ENCODE data around the gene GSE1.
A peak's percentile ranks its signal among the peaks of the same experiment; 100 is the strongest.

GSE1 gene

DNA sequence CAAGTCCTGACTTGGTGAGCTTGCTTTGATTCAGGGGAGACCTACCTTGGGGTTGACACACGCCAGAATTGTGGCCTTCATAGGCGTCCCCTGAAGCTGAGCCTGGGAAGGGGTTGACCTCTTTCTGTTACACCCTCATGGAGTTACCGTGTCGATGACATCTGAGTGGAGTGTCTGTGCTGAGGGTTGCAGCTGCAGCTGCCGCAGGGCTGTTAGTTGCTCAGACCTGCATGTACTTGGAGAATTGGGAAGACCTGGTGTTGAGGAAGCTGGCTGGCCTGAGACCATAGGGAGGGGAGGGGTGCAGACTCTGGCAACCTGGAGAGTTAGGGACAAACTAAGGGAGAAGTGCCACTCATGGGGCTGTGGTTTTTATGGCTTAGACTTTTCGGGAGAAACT is 9.6 kb downstream of the GSE1 start:
- DNase-seq = no peak

GRCh38 chr16:85623250-85623649 is 10.1 kb downstream of the GSE1 start:
- DNase-seq = no peak

DNA sequence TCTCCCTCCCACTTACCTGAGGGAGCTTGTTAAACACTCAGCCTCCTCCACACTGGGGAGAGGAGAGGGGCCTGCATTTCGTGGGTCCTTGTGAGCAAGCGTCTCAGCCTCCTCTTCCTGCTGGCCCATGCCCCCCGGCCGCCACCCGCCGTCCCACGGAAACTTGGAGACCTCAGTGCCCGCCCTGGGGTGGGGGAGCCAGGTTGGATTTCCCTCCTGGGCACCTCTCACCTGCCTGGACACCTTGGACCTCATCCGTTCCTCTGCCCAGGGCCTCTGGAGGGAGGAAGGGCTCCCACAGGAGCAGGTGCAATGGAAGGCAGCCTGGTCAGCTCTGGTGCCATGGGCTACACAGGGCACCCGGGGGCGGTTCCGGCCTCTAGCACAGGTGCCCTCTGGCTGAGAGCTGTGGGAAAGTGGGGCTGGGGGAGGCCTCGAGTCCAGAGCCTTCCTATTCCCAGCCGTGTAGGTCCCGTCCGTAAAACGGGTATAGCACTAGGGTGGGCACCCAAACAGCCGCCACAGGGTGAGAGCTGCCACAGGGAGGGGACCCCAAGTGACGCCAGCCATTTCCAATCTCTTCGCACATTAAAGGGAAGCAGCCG is 11.0 kb downstream of the GSE1 start:
- DNase-seq = no peak

DNA sequence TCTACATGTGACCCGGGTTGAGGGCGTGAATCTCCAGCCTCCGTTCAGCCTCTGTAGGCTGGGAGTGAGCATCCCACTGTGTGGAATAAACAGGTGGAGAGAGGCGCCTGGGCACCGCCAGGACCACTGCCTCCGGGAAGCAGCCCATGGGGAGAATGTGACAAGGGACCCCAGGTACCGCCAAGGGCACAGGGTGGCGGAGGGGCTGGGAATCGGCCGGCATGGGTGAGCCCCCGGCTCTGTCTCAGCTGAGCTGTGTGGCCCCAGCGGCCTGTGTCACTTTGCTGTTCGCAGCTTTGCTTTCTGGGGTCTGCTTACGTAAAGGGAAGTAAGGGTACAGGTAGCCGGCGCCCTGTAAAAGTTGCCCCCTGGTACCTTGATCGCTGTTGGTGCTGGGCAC is 11.5 kb downstream of the GSE1 start:
- DNase-seq = no peak

- peak; percentile 46 for DNase-seq
Observed at GRCh38 chr16:85625053-85625452, 11.9 kb downstream of the GSE1 start.

DNA sequence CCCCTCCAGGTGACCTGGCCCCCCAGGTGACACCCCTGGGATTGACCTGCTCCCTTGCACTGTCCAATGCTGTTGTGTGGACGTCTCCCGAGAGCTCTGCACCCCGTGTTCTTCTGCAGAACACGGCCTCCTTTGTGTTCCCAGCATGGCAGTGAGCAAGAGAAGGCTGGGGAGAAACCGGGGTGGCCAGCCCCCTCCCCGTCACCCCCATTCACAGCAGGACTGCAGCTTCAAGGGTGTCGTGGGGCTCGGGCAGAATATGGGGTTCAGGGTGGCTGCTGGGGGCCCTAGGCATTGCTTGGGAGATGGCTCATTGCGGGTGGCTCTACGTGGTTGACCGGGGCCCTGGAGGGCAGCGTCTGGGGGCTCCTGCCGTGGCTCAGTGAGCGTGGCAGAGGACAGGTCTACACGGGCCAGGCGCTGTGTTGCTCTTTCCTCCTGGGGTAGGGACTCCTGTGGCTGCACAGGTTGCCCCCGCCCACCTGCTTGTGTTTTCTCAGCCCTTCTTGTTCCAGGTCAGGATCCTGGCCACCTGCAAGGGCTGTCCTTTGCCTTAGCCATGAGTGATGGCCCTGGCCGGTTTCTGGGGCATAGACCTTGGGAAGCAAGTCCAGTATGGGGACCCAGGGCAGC is 12.5 kb downstream of the GSE1 start:
- no peak for DNase-seq

DNA sequence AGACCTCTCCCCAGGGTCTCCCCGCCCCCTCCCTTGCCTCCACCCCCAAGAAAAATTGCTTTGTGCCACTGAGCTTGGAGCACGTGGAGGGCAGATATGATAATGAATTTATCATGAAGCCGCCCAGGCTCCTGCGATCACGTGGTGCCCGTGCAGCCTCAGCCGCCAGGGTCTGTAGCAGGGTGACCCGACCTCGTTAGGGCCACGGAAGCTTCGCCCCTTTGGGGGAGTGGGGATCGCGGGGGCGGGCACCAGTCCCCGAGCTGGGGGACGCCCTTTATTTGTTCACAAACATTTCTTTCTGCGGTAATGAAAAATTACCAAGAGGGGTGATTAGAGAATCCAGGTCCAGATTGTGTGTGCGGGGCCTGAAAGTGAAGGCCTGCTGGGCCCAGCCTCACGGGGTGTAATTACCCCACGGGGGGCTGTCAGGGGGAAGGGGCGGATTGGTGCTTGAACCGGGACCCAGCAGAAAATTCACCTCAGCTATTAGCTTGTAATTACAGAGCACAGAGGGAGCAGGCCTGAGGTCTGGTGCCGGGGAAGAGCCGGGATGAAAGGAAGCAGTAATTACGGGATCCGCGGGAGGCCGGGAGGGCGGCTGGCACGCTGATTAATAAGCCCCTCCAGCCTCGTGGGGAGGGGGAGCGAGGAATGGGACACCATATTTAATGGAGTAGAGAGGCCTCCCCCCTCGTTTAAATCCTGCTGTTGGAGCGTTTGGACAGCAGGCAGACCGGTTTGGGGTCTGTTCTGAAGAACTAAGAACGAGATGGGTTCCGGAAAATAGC is 13.3 kb downstream of the GSE1 start:
- DNase-seq = peak; percentile 31

- no peak for DNase-seq
Observed at GRCh38 chr16:85627089-85627488, 14.0 kb downstream of the GSE1 start.

GRCh38 chr16:85627526-85628264 is 14.6 kb downstream of the GSE1 start:
- DNase-seq = no peak

GRCh38 chr16:85628265-85628556 is 15.1 kb downstream of the GSE1 start:
- no peak for DNase-seq

DNA sequence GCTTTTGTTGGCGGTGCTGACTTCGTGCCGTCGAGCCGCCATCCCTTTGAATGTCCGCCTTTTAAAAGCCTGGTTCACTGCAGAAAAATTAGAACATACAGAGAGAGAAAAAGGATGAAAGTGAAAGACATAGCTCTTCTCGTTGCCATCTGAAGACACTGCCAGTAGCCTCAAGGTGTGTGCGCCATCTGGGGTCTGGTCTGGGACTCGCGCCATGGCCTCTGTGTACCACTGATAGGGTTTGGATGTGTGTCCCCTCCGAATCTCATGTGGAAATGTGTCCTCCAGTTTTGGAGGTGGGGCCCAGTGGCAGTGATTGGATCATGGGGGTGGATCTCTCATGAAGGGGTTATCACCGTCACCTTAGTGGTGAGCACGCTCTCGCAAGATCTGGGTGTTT is 15.5 kb downstream of the GSE1 start:
- no peak for DNase-seq

- no peak for DNase-seq
Observed at GRCh38 chr16:85629326-85629725, 16.2 kb downstream of the GSE1 start.

DNA sequence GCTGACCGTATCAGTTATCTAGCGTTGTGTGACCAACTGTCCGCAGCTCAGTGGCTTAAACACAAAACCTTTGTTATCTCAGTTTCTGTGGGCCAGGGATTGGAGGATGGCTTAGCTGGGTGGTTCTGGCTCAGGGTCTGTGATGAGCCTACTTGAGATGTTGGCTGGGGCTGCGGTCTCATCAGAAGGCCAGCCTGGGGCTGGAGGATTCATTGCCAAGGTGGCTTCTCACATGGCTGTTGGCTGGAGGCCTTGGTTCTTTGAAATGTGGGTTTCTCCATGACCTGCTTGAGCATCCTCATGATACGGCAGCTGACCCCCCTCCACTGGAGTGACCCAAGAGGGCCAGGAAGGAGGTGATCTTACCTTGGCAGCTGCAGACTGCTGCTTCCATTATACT is 16.7 kb downstream of the GSE1 start:
- no peak for DNase-seq

DNA sequence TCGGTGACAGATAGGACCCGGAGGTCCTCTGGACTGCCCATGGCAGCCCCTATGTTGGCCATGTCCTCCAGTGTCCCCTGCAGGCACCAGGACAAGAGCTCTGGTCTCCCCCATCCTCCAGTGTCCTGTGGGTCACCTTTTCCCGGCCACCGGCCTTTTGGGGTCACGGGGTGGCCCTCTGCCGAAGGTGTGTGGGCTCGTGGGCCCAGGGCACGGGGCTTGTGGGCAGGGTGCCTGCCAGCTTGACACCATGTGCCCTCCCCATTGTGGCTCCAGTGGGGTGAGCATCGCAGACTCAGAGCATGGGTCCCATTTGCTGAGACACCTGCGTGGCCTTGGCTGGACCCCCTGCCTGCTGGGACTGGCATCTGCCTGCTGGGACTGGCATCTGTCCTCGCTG is 18.1 kb downstream of the GSE1 start:
- no peak for DNase-seq

- DNase-seq = no peak
Observed at GRCh38 chr16:85631802-85632393, 18.8 kb downstream of the GSE1 start.

DNA sequence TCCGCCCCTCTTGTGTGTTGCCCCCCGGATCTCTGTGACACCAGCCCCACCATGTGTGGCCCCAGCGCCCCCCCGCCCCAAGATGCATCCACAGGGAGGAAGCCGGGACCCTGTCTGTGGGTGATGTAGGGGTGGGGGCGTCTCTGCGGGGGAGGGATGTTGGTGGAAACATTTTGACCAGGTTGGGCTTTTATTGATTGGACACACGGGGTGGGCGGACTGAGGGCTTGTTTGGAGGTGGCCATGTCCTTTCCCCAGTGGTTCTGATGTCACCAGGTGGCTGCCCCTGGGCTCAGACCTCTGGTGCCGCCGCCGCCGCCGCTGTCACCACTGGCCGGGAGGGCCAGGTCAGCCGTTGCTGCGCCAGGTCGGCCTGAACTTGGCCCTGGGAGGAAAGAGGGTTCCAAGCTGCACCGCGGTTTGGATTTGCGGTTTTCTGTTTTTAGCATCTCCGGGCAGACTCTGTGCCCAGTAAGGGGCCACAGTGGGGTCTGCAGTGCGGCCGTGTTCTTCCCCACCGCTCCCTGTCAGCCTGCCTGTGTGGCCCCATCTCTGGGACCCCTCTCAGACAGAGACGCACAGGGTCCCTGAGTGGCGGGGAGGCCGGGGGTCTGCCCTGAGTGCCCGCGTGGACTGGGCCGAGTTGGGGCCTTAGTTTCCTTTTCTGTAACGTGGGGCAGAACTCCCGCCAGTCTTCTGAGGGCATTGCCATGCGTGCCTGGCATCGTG is 19.8 kb downstream of the GSE1 start:
- no peak for DNase-seq

DNA sequence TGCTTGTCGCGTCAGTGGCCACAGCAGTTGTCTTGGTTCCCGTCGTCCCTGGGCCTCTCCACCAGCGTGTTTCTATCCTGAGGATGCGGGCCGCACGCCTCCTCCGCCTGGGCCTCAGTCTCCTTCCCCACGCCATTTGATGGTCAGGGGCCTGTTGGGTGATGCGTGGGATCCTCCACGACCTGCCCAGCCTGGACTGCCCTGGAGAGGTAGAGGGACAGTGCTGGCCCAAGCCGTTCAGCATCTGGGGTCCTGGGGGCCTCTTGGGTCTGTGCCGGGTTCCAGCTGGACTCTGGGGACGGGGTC is 20.3 kb downstream of the GSE1 start:
- no peak for DNase-seq

- no peak for DNase-seq
Observed at GRCh38 chr16:85633888-85634287, 20.8 kb downstream of the GSE1 start.

DNA sequence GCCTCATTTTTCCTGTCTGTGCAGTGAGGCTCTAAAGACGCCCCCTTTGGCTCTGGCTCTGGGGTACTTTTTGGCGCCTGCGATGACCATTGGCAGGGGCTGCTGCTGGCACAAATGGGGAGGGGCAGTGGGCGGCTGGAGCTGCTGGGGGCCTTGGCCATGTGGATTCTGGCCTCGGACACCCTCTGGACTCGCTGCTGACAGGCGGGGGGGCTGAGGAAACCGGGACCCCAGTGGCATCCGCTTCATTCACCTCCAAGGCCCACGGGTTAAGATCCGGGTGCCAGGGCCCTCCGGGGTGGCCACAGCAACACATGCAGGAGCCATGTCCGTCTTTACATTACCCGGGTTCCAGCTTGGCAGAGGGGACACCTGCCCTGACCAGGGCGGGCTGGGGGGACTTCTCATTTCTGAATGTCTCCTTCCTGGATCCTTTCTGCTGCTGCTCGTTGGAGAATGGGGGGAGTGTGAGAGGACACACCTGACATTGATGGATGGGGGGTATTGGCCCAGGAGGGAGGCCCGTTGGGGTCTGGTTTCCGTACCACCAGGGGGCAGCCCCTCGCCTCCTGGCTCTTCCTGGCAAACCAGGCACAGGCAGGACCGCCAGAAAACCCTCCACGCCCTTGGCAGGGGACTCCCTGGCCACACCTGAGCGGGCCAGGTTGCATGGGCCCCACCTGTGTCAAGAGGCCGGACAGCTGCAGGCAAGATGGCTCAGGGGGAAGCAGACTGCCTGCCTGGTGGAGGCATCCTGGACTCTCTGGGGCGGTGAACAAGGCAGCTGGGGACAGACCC is 21.8 kb downstream of the GSE1 start:
- DNase-seq = no peak

DNA sequence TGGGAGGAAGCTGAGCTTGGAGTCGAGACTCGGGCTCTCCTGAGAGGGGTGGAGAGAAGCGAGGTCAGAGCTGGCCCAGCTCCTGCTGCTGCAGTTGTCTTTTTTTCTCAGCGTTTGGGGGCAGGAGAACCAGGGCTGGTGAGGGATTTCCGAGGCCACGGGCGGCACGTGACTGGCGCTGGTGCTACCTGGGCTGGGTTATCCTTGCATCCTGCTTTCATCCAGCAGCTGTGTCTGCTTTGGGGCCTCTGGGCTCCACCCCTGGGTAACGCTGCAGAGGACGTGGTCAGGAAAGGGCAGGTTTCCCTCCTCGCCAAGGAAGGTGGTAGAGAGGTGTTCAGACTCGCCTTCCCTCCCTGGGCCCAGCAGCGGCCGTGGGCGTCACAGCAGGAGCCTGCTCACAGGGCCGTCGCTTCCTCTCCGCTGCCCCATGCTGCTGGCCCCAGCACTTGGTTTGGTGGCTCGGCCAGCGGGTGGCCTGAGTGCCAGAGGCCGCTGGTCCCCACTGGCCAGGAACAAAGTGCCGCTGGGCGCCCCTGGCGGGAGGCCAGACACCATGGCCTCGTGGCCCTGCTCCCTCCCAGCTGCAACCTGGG is 22.5 kb downstream of the GSE1 start:
- no peak for DNase-seq

DNA sequence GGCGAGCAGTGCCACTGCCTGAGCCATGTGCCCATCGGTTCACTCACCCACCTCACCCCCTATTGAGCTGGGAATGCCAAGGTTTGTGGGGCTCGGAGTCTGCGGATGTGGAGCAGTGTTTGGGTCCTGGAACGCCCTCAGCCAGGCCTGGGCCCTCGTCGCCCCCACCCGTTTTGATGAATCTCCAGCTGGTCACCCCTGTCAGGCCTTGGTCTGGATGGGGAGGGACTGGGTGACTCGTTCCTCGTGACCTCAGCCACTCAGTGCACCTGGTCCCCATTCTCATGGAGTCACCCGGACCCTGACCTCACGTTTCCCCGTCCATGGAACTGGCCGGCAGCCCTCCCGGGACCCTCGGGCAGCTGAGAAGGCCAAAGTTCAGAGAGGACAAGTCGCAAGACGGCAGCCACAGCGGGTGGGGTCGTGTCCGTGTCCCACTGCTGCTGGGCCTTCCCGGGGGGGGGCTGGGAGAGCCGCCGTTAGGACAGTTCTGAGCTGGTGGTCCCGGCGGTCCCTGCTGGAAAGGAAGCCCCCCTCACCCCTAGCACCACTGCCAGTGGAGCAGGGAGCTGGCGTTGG is 23.2 kb downstream of the GSE1 start:
- DNase-seq = no peak

All from NCI-H526 treated with DMSO at 0.1 percent for 48 hours (cell line).